CD8-positive, alpha-beta memory T cell (primary cell): Measurements from ENCODE around the gene NRN1L. TPM values are rescaled to one million over a fixed set of nuclear protein-coding genes. Genes with fewer than 3 reads are reported as not detected.

Source experiments
- CTCF ChIA-PET: fragments of 350-600 bp; sonication (Branson Sonifier 250); formaldehyde crosslinking; loops from one replicate; lab custom pipeline; 2021; ENCODE audit warnings: antibody characterized with exemption; lab: Charles Lee
- POLR2A ChIA-PET: fragments of 350-600 bp; sonication (Branson Sonifier 250); formaldehyde crosslinking; loops from one replicate; lab custom pipeline; 2021; ENCODE audit warnings: antibody characterized with exemption; lab: Charles Lee
- DNase-seq, 5 donors: peaks; one replicate each; pipeline versions ENCODE4 v3.0.0 to v3.0.0-alpha.2; 2020 to 2022; ENCODE audit warnings: mixed read lengths in 1 of 5
- H3K27ac ChIP-seq: one replicate; pipeline ENCODE4 v1.7.0; 2013; ENCODE audit warnings: low read depth, mild to moderate bottlenecking, low read length, moderate library complexity
- H3K27me3 ChIP-seq: 2 replicates; pipeline ENCODE4 v1.7.0; 2013; ENCODE audit warnings: low read length, mild to moderate bottlenecking; ENCODE audit not compliant: insufficient read depth, poor library complexity, severe bottlenecking
- H3K36me3 ChIP-seq: 2 replicates; pipeline ENCODE4 v1.7.0; 2013; ENCODE audit warnings: mild to moderate bottlenecking, low read length, moderate library complexity; ENCODE audit not compliant: insufficient read depth
- H3K4me1 ChIP-seq: 2 replicates; pipeline ENCODE4 v1.7.0; 2013; ENCODE audit warnings: mild to moderate bottlenecking, low read length, moderate library complexity; ENCODE audit not compliant: insufficient read depth
- H3K4me3 ChIP-seq: 2 replicates; pipeline ENCODE4 v1.7.0; 2013; ENCODE audit warnings: mild to moderate bottlenecking, low read length
- H3K9me3 ChIP-seq: 2 replicates; pipeline ENCODE4 v1.7.0; 2013; ENCODE audit warnings: mild to moderate bottlenecking, low read length
- H3K27ac Mint-ChIP-seq, 8 donors: one replicate each; pipeline ENCODE4 v1.8.0; 2020 to 2021; ENCODE audit warnings: mixed read lengths in 8 of 8, mild to moderate bottlenecking in 6 of 8, inconsistent platforms in 3 of 8, moderate library complexity in 3 of 8
- H3K27me3 Mint-ChIP-seq, 2 donors: one replicate each; pipeline ENCODE4 v1.8.0; 2020 to 2021; ENCODE audit warnings: mixed read lengths in 2 of 2, mild to moderate bottlenecking in 1 of 2, moderate library complexity in 1 of 2
- H3K36me3 Mint-ChIP-seq, 3 donors: one replicate each; pipeline ENCODE4 v1.8.0; 2020 to 2021; ENCODE audit warnings: mixed read lengths in 3 of 3, inconsistent platforms in 1 of 3, mild to moderate bottlenecking in 1 of 3
- H3K4me1 Mint-ChIP-seq, 3 donors: one replicate each; pipeline ENCODE4 v1.8.0; 2020 to 2021; ENCODE audit warnings: mixed read lengths in 3 of 3, inconsistent platforms in 1 of 3, mild to moderate bottlenecking in 1 of 3
- H3K4me3 Mint-ChIP-seq, 7 donors: one replicate each; pipeline ENCODE4 v1.8.0; 2020 to 2021; ENCODE audit warnings: mixed read lengths in 7 of 7, mild to moderate bottlenecking in 6 of 7, moderate library complexity in 4 of 7, inconsistent platforms in 2 of 7
- H3K9me3 Mint-ChIP-seq, 5 donors: one replicate each; pipeline ENCODE4 v1.8.0; 2020 to 2022; ENCODE audit warnings: mixed read lengths in 5 of 5, mild to moderate bottlenecking in 3 of 5, moderate library complexity in 2 of 5, inconsistent platforms in 1 of 5
- polyA plus RNA-seq: library from polyadenylated mRNA; unstranded; fragments of 300-500 nt; fragmentation: Illumina TruSeq; gene quantifications from one replicate; pipeline ENCODE4 v1.2.3, GENCODE V29; 2021
- total RNA-seq, 2 experiments: library from RNA; stranded (reverse); gene quantifications; one replicate each; pipeline ENCODE4 v1.2.3, GENCODE V29; 2021

NRN1L gene
- total and polyA plus RNA-seq, 3 experiments from 2014 or later = 0.83 to 0.97 TPM; not detected in 1

- Histone ChIP-seq H3K9me3 (no peaks in the 10 kb centered on the region), H3K36me3 (no peaks in the 10 kb centered on the region), H3K4me3 (peak overlapping the region; percentile 99), H3K27me3 (no peaks in the 10 kb centered on the region), H3K4me1 (peaks cover 52% of the 10 kb centered on the region), H3K27ac (peak overlapping the region; percentile 54)
- Mint-ChIP-seq H3K4me1 (peaks cover 40 to 52% (median 50%) of the 10 kb centered on the region in 3 donors), H3K27ac (peak overlapping the region; percentile 91 to 99 (median 96)), H3K9me3 (no peaks in the 10 kb centered on the region), H3K27me3 (no peaks in the 10 kb centered on the region), H3K4me3 (peak overlapping the region; percentile 90 to 98 (median 94)), H3K36me3 (peaks cover 0 to 24% (median 0%) of the 10 kb centered on the region in 3 donors)
- DNase-seq = no peak
- CTCF ChIA-PET = interaction anchor here (0.8 to 1.7 kb wide), 5 partner anchors 9 to 72 kb away, joined by 3 to 7 read pairs (median 3); no protein-coding TSS in a partner anchor
- POLR2A ChIA-PET = interaction anchor here (0.9 to 2.1 kb wide), 5 partner anchors 26 to 280 kb away, joined by 4 to 12 read pairs (median 5); partner anchors contain the start of genes EDC4, PSMB10, RANBP10 and TSNAXIP1
These were observed 41.3 kb upstream of the NRN1L start for GRCh38 chr16:67843343-67843765.

- H3K36me3 Mint-ChIP-seq = peaks cover 0 to 24% (median 0%) of the 10 kb centered on the region in 3 donors
- peak overlapping the region; percentile 57 to 98 (median 87) for H3K4me3 Mint-ChIP-seq
- peaks cover 58% of the 10 kb centered on the region for H3K4me1 ChIP-seq
- peak overlapping the region; percentile 23 to 99 (median 86) for H3K27ac Mint-ChIP-seq
- no peaks in the 10 kb centered on the region for H3K27me3 ChIP-seq
- peaks cover 43 to 58% (median 57%) of the 10 kb centered on the region in 3 donors for H3K4me1 Mint-ChIP-seq
- CTCF ChIA-PET = interaction anchor here (0.8 to 3.2 kb wide), 7 partner anchors 10 to 323 kb away, joined by 3 to 23 read pairs (median 6); partner anchors contain the start of genes RANBP10 and TSNAXIP1
- H3K36me3 ChIP-seq = no peaks in the 10 kb centered on the region
- H3K27ac ChIP-seq = no peak overlapping the region
- no peaks in the 10 kb centered on the region for H3K9me3 ChIP-seq
- peak overlapping the region; percentile 46 for H3K4me3 ChIP-seq
- POLR2A ChIA-PET = interaction anchor here (1.0 to 3.1 kb wide), 5 partner anchors 11 to 91 kb away, joined by 3 to 12 read pairs (median 5); partner anchors contain the start of genes EDC4, PSMB10, RANBP10 and TSNAXIP1
- H3K9me3 Mint-ChIP-seq = no peaks in the 10 kb centered on the region
- no peaks in the 10 kb centered on the region for H3K27me3 Mint-ChIP-seq
- no peak for DNase-seq
These were observed 40.2 kb upstream of the NRN1L start for GRCh38 chr16:67844497-67844896.

GRCh38 chr16:67845291-67846062 lies 39.2 kb upstream of the NRN1L start:
- H3K27me3 Mint-ChIP-seq = no peaks in the 10 kb centered on the region
- peaks cover 43 to 58% (median 57%) of the 10 kb centered on the region in 3 donors for H3K4me1 Mint-ChIP-seq
- Histone ChIP-seq H3K27ac (peak overlapping the region; percentile 82), H3K9me3 (no peaks in the 10 kb centered on the region), H3K36me3 (no peaks in the 10 kb centered on the region), H3K4me3 (peak overlapping the region; percentile 92), H3K27me3 (no peaks in the 10 kb centered on the region), H3K4me1 (peaks cover 58% of the 10 kb centered on the region)
- ChIA-PET POLR2A (interaction anchor here (0.5 to 3.1 kb wide), 5 partner anchors 10 to 90 kb away, joined by 3 to 12 read pairs (median 4); partner anchors contain the start of genes RANBP10 and TSNAXIP1), CTCF (interaction anchor here (0.6 to 3.2 kb wide), 7 partner anchors 26 to 324 kb away, joined by 3 to 23 read pairs (median 3); no protein-coding TSS in a partner anchor)
- peaks cover 0 to 26% (median 0%) of the 10 kb centered on the region in 3 donors for H3K36me3 Mint-ChIP-seq
- peak overlapping the region; percentile 48 to 99 (median 94) for H3K27ac Mint-ChIP-seq
- peaks cover 0 to 2% (median 0%) of the 10 kb centered on the region in 5 donors for H3K9me3 Mint-ChIP-seq
- DNase-seq = no peak
- H3K4me3 Mint-ChIP-seq = peak overlapping the region; percentile 85 to 98 (median 87)

GRCh38 chr16:67846063-67846319 lies 38.7 kb upstream of the NRN1L start:
- H3K27me3 ChIP-seq = no peaks in the 10 kb centered on the region
- Mint-ChIP-seq H3K4me1 (peaks cover 43 to 60% (median 57%) of the 10 kb centered on the region in 3 donors), H3K4me3 (peak overlapping the region; percentile 85 to 98 (median 87)), H3K36me3 (peaks cover 0 to 26% (median 0%) of the 10 kb centered on the region in 3 donors), H3K9me3 (peaks cover 0 to 2% (median 0%) of the 10 kb centered on the region in 5 donors), H3K27ac (peak overlapping the region; percentile 48 to 99 (median 94)), H3K27me3 (no peaks in the 10 kb centered on the region)
- CTCF ChIA-PET = interaction anchor here (0.6 to 3.2 kb wide), 4 partner anchors 12 to 93 kb away, joined by 3 to 23 read pairs (median 4); no protein-coding TSS in a partner anchor
- H3K9me3 ChIP-seq = no peaks in the 10 kb centered on the region
- H3K4me3 ChIP-seq = peak overlapping the region; percentile 92
- peaks cover 58% of the 10 kb centered on the region for H3K4me1 ChIP-seq
- H3K36me3 ChIP-seq = no peaks in the 10 kb centered on the region
- DNase-seq = no peak
- H3K27ac ChIP-seq = peak overlapping the region; percentile 82
- POLR2A ChIA-PET = interaction anchor here (0.5 to 3.1 kb wide), 4 partner anchors 9 to 89 kb away, joined by 4 to 12 read pairs (median 6); partner anchors contain the start of genes RANBP10 and TSNAXIP1

GRCh38 chr16:67846320-67847063 lies 38.2 kb upstream of the NRN1L start, which contains the start of gene NUTF2:
NUTF2 (plus strand) TSS chr16:67846933; CDS start chr16:67865131, 18,198 bp downstream.
- peaks cover 42 to 63% (median 54%) of the 10 kb centered on the region in 3 donors for H3K4me1 Mint-ChIP-seq
- peak within 1 kb of the TSS; percentile 87 to 98 (median 87) for H3K4me3 Mint-ChIP-seq
- peaks cover 0 to 26% (median 0%) of the 10 kb centered on the region in 3 donors for H3K36me3 Mint-ChIP-seq
- peaks cover 55% of the 10 kb centered on the region for H3K4me1 ChIP-seq
- DNase-seq = peak; percentile 91 to 96 (median 94)
- H3K9me3 Mint-ChIP-seq = peaks cover 0 to 2% (median 0%) of the 10 kb centered on the region in 5 donors
- no peaks in the 10 kb centered on the region for H3K27me3 ChIP-seq
- POLR2A ChIA-PET = interaction anchor here (0.5 to 3.1 kb wide), 4 partner anchors 9 to 89 kb away, joined by 4 to 12 read pairs (median 6); partner anchors contain the start of genes RANBP10 and TSNAXIP1
- H3K27ac ChIP-seq = peak within 1 kb of the TSS; percentile 82
- no peaks in the 10 kb centered on the region for H3K27me3 Mint-ChIP-seq
- H3K27ac Mint-ChIP-seq = peak within 1 kb of the TSS; percentile 57 to 99 (median 94)
- no peaks in the 10 kb centered on the region for H3K36me3 ChIP-seq
- CTCF ChIA-PET = interaction anchor here (0.6 to 3.2 kb wide), 4 partner anchors 13 to 93 kb away, joined by 3 to 23 read pairs (median 4); no protein-coding TSS in a partner anchor
- H3K4me3 ChIP-seq = peak within 1 kb of the TSS; percentile 92
- no peaks in the 10 kb centered on the region for H3K9me3 ChIP-seq

GRCh38 chr16:67847064-67847861 lies 37.4 kb upstream of the NRN1L start, which contains the start of gene CENPT:
CENPT (minus strand) TSS chr16:67847693; CDS start chr16:67833859, 13,834 bp downstream.
- Mint-ChIP-seq H3K9me3 (peaks cover 0 to 2% (median 0%) of the 10 kb centered on the region in 5 donors), H3K27me3 (no peaks in the 10 kb centered on the region), H3K27ac (peak within 1 kb of the TSS; percentile 57 to 99 (median 88)), H3K4me3 (peak within 1 kb of the TSS; percentile 87 to 98 (median 87)), H3K4me1 (peaks cover 38 to 59% (median 50%) of the 10 kb centered on the region in 3 donors), H3K36me3 (peaks cover 0 to 23% (median 0%) of the 10 kb centered on the region in 3 donors)
- Histone ChIP-seq H3K4me1 (peaks cover 52% of the 10 kb centered on the region), H3K36me3 (no peaks in the 10 kb centered on the region), H3K4me3 (peak within 1 kb of the TSS; percentile 92), H3K9me3 (no peaks in the 10 kb centered on the region), H3K27ac (peak within 1 kb of the TSS; percentile 82), H3K27me3 (no peaks in the 10 kb centered on the region)
- DNase-seq = no peak
- ChIA-PET POLR2A (interaction anchor here (0.7 to 1.2 kb wide), 2 partner anchors 88 to 233 kb away, joined by 3 to 7 read pairs; no protein-coding TSS in a partner anchor), CTCF (interaction anchor here (0.9 to 3.2 kb wide), 3 partner anchors 31 to 40 kb away, joined by 3 to 23 read pairs (median 4); partner anchors contain the start of gene TSNAXIP1)
